K562 (cell line): ENCODE results near the gene IRF2BP1. TPM values are rescaled to one million over a fixed set of nuclear protein-coding genes. Genes with fewer than 3 reads are reported as not detected.

Experiments used
- ARNT ChIP-seq, 2 experiments: fragments of 450-650 bp; IDR thresholded peaks; 2 replicates each; pipeline ENCODE4 v1.6.1; 2016; ENCODE audit warnings: mild to moderate bottlenecking in 1 of 2
- BCL6 ChIP-seq: fragments of 250-450 bp; sonication (Bioruptor Pico); IDR thresholded peaks from 2 replicates; pipeline ENCODE4 v1.4.0; 2020
- CEBPG ChIP-seq, 3 experiments: fragments of 200-800 bp in 1 of 3; sonication (Bioruptor generic) in 1 of 3; sonication (generic) in 1 of 3; formaldehyde crosslinking in 1 of 3; IDR thresholded peaks in 2 of 3; conservative IDR thresholded peaks in 1 of 3; 2 replicates each; pipeline versions ENCODE4 v1.6.1 to v1.8.0; 2016 to 2022; ENCODE audit warnings: missing compliant biosample characterization in 2 of 3, missing genetic modification characterization in 2 of 3, mild to moderate bottlenecking in 1 of 3, missing genetic modification reagents in 1 of 3
- CHD2 ChIP-seq: IDR thresholded peaks from 2 replicates; pipeline ENCODE4 v1.6.1; 2011; ENCODE audit warnings: low read depth, low read length
- CSDE1 ChIP-seq, 2 experiments: fragments of 450-650 bp; IDR thresholded peaks; 2 replicates each; pipeline ENCODE4 v1.6.1; 2016; ENCODE audit warnings: mild to moderate bottlenecking in 1 of 2
- CTBP1 ChIP-seq: fragments of 450-650 bp; IDR thresholded peaks from 2 replicates; pipeline ENCODE4 v1.6.1; 2016; ENCODE audit warnings: borderline replicate concordance
- EHMT2 ChIP-seq: fragments of 450-650 bp; IDR thresholded peaks from 2 replicates; pipeline ENCODE4 v1.6.1; 2018; ENCODE audit warnings: antibody characterized with exemption
- ELF1 ChIP-seq: fragments of 200-800 bp; sonication (Bioruptor generic); IDR thresholded peaks from 2 replicates; pipeline ENCODE4 v1.6.1; 2016; ENCODE audit warnings: missing genetic modification characterization, missing compliant biosample characterization
- HCFC1 ChIP-seq: IDR thresholded peaks from 2 replicates; pipeline ENCODE4 v1.6.1; 2012; ENCODE audit warnings: low read depth, low read length, improper control_type of control experiment
- HNRNPLL ChIP-seq: fragments of 200-400 bp; formaldehyde crosslinking; IDR thresholded peaks from 2 replicates; pipeline ENCODE4 v1.6.1; 2017; ENCODE audit warnings: low read length, low read depth, mild to moderate bottlenecking; ENCODE audit not compliant: poor library complexity, severe bottlenecking
- SREBF2 ChIP-seq: sonication (generic); formaldehyde crosslinking; IDR thresholded peaks from 2 replicates; pipeline ENCODE4 v1.4.0; 2020; ENCODE audit warnings: mild to moderate bottlenecking, missing genetic modification reagents
- TCF3 ChIP-seq: sonication (generic); formaldehyde crosslinking; IDR thresholded peaks from 2 replicates; pipeline ENCODE4 v1.4.0; 2020; ENCODE audit warnings: mild to moderate bottlenecking, missing genetic modification reagents
- TEAD4 ChIP-seq, 2 experiments: sonication (generic) in 1 of 2; formaldehyde crosslinking in 1 of 2; IDR thresholded peaks; 2 replicates each; pipeline versions ENCODE4 v1.6.1 to v1.8.0; 2012 to 2022; ENCODE audit warnings: borderline replicate concordance in 1 of 2, inconsistent platforms in 1 of 2, low read length in 1 of 2, mild to moderate bottlenecking in 1 of 2, missing genetic modification reagents in 1 of 2
- THRB ChIP-seq: fragments of 450-650 bp; formaldehyde crosslinking; conservative IDR thresholded peaks from 2 replicates; pipeline ENCODE4 v1.4.0; 2022; ENCODE audit warnings: mild to moderate bottlenecking, missing genetic modification characterization
- TSHZ1 ChIP-seq: fragments of 250-450 bp; sonication (Bioruptor Pico); IDR thresholded peaks from 2 replicates; pipeline ENCODE4 v1.4.0; 2020; ENCODE audit warnings: mild to moderate bottlenecking, moderate library complexity
- UBTF ChIP-seq, 2 experiments: IDR thresholded peaks; 2 replicates each; pipeline ENCODE4 v1.6.1; 2012; ENCODE audit warnings: improper control_type of control experiment in 2 of 2, low read depth in 2 of 2, low read length in 2 of 2, borderline replicate concordance in 1 of 2
- ZFX ChIP-seq: sonication (generic); formaldehyde crosslinking; IDR thresholded peaks from 2 replicates; pipeline ENCODE4 v1.8.0; 2022; ENCODE audit warnings: mild to moderate bottlenecking, missing genetic modification reagents, moderate library complexity
- polyA plus RNA-seq, 8 experiments: library from polyadenylated mRNA; depleted of rRNA in 4 of 8; stranded (reverse) in 5 of 8; unstranded in 3 of 8; fragments of >200 nt; fragmentation: Nextera tagmentation in 2 of 8; fragmentation: Illumina TruSeq in 1 of 8; extraction: Ambion mirVana in 2 of 8; extraction: Trizol in 1 of 8; gene quantifications; 2 replicates each; pipeline versions ENCODE4 v1.2.1 to v1.2.3, GENCODE V29; 2011 to 2014; ENCODE audit warnings: inconsistent platforms in 1 of 8, missing spikeins in 1 of 8
- total RNA-seq, 7 experiments: library from RNA; depleted of rRNA in 6 of 7; stranded (reverse); fragments of >200 nt in 6 of 7; fragmentation: Illumina TruSeq in 2 of 7; extraction: Trizol in 2 of 7; gene quantifications; 2 replicates each; pipeline versions ENCODE4 v1.2.1 to v1.2.3, GENCODE V29; 2011 to 2021; ENCODE audit warnings: low replicate concordance in 1 of 7

The IRF2BP1 gene
- total and polyA plus RNA-seq, 9 of the 15 experiments (the other 6 are each of a cell fraction or from before 2014, with no cell fraction given) = 0.61 to 35.9 (median 3.5) TPM

- TF ChIP-seq CSDE1 (IDR thresholded peaks at IDR 0.05) = no peak
- TF ChIP-seq BCL6 = no peak
- peak; percentile 48 for TF ChIP-seq ELF1 (tag)
- TF ChIP-seq ARNT (IDR thresholded peaks at IDR 0.05) = peak in 1 of 2 experiments; percentile 39; a peak in 1 of 4 replicates
- TF ChIP-seq CTBP1 = peak; percentile 74
- TF ChIP-seq CHD2 = peak; percentile 80
- TF ChIP-seq CEBPG (CRISPR knock-in tag; IDR thresholded peaks at IDR 0.05) = no peak
- no peak for TF ChIP-seq CEBPG (tag; conservative IDR thresholded peaks at IDR 0.05 in 1 of 2, IDR thresholded peaks at IDR 0.05 in 1 of 2)
- TF ChIP-seq EHMT2 = peak; percentile 66; the same call in 1 of the 2 replicates
- TF ChIP-seq SREBF2 = no peak
- no peak for TF ChIP-seq TCF3 (CRISPR knock-in tag)
- TF ChIP-seq HCFC1 = peak; percentile 99
- TF ChIP-seq HNRNPLL = peak; percentile 94
- no peak for TF ChIP-seq THRB (CRISPR knock-in tag)
- TF ChIP-seq TEAD4 (IDR thresholded peaks at IDR 0.05; ENCODE audit: low read length) = peak; percentile 46; the same call in 1 of the 2 replicates
- no peak for TF ChIP-seq TEAD4 (CRISPR knock-in tag; IDR thresholded peaks at IDR 0.05; ENCODE audit: borderline replicate concordance)
- TF ChIP-seq ZFX (CRISPR knock-in tag) = peak; percentile 46
- peak in 1 of 2 experiments; percentile 52; a peak in 1 of 4 replicates for TF ChIP-seq UBTF (IDR thresholded peaks at IDR 0.05; ENCODE audit: borderline replicate concordance in 1 of 2, low read depth in 2 of 2, low read length in 2 of 2)
- TF ChIP-seq TSHZ1 (CRISPR knock-in tag) = no peak
These were observed 41.8 kb upstream of the IRF2BP1 start (continued) for GRCh38 chr19:45927565-45928261.
